HCT116 (cell line): Measurements from ENCODE around the gene DPP4. TPM values are rescaled to one million over a fixed set of nuclear protein-coding genes. Genes with fewer than 3 reads are reported as not detected.
A peak's percentile ranks its signal among the peaks of the same experiment; 100 is the strongest.
"Not testable (repeated sequence)": the region's sequence is repeated elsewhere in the genome, so short reads cannot be mapped to it uniquely, and the experiment has no call there.

Source experiments
- ATAC-seq: fragments of 200-7000 bp; cut with Tn5 transposase; 2 replicates; pipeline ENCODE4 v1.9.1; 2020; ENCODE audit warnings: mild to moderate bottlenecking, moderate library complexity
- BruUV-seq: library from RNA; stranded (reverse); fragments of 400-500 nt; replicated peaks from 2 replicates; lab custom pipeline; 2021; lab: Mats Ljungman, UMichigan
- CTCF ChIA-PET: fragments of 300-600 bp; sonication (Branson Sonifier 250); formaldehyde crosslinking; loops from one replicate; lab custom pipeline; 2021; ENCODE audit warnings: antibody characterized with exemption; lab: Charles Lee
- POLR2A ChIA-PET: fragments of 300-600, 350-600 bp; sonication (Branson Sonifier 250); formaldehyde crosslinking; loops from one replicate; lab custom pipeline; 2021; ENCODE audit warnings: antibody characterized with exemption; lab: Charles Lee
- RAD21 ChIA-PET, 2 experiments: fragments of 300-600 bp; sonication (Branson Sonifier 250); formaldehyde crosslinking; loops; one replicate each; lab custom pipeline; 2023; ENCODE audit warnings: low total read pairs in 2 of 2; ENCODE audit not compliant: uncharacterized antibody in 2 of 2, unreplicated experiment in 2 of 2, low non-redundant PET in 1 of 2; lab: Charles Lee
- DNase-seq: peaks from one replicate; pipeline ENCODE4 v3.0.0-alpha.2; 2010; ENCODE audit warnings: low read depth, low spot score
- H2AFZ ChIP-seq: fragments of 200-600 bp; shearing (Covaris generic), sonication (generic); 2 replicates; pipeline ENCODE4 v1.6.1; 2017; ENCODE audit warnings: low read depth, mixed run types, mixed read lengths, antibody characterized with exemption, low read length; ENCODE audit not compliant: poor library complexity, severe bottlenecking
- H3K27ac ChIP-seq: 2 replicates; pipeline ENCODE4 v1.5.1; 2012; ENCODE audit warnings: low read depth, low read length
- H3K27me3 ChIP-seq: fragments of 200-600 bp; sonication (generic); 2 replicates; pipeline ENCODE4 v1.6.1; 2016; ENCODE audit warnings: mixed run types, low read length, mixed read lengths; ENCODE audit not compliant: insufficient read depth
- H3K36me3 ChIP-seq, 2 experiments: fragments of 200-500 bp in 1 of 2; fragments of 200-600 bp in 1 of 2; sonication (Bioruptor generic) in 1 of 2; sonication (generic) in 1 of 2; 2 replicates each; pipeline versions ENCODE4 v1.5.1 to v1.6.1; 2014 to 2016; ENCODE audit warnings: low read length in 2 of 2, inconsistent platforms in 1 of 2, mixed read lengths in 1 of 2, mixed run types in 1 of 2; ENCODE audit not compliant: insufficient read depth in 2 of 2, control insufficient read depth in 1 of 2
- H3K4me1 ChIP-seq, 2 experiments: fragments of 200-600 bp in 1 of 2; sonication (generic) in 1 of 2; 2 replicates each; pipeline versions ENCODE4 v1.5.1 to v1.6.1; 2012 to 2017; ENCODE audit warnings: low read length in 2 of 2, inconsistent platforms in 1 of 2, mild to moderate bottlenecking in 1 of 2, mixed read lengths in 1 of 2, mixed run types in 1 of 2, moderate library complexity in 1 of 2; ENCODE audit not compliant: insufficient read depth in 2 of 2, control insufficient read depth in 1 of 2
- H3K4me2 ChIP-seq: fragments of 200-600 bp; sonication (generic); 2 replicates; pipeline ENCODE4 v1.6.1; 2017; ENCODE audit warnings: mixed run types, low read length, mixed read lengths
- H3K4me3 ChIP-seq, 2 experiments: fragments of 200-600 bp in 1 of 2; sonication (generic) in 1 of 2; replicated peaks in 1 of 2; 2 replicates each; pipeline ENCODE4 v1.5.1; 2011 to 2016; ENCODE audit warnings: low read length in 2 of 2, control low read depth in 1 of 2, low read depth in 1 of 2, mild to moderate bottlenecking in 1 of 2, mixed read lengths in 1 of 2, mixed run types in 1 of 2
- H3K79me2 ChIP-seq: fragments of 200-600 bp; sonication (generic); 2 replicates; pipeline ENCODE4 v1.6.1; 2017; ENCODE audit warnings: mild to moderate bottlenecking, mixed run types, low read length, moderate library complexity, mixed read lengths; ENCODE audit not compliant: insufficient read depth
- H3K9ac ChIP-seq: fragments of 200-600 bp; sonication (generic); 2 replicates; pipeline ENCODE4 v1.6.1; 2016; ENCODE audit warnings: low read length, mixed read lengths
- H3K9me2 ChIP-seq: fragments of 200-600 bp; sonication (generic), shearing (Covaris generic); 2 replicates; pipeline ENCODE4 v1.6.1; 2017; ENCODE audit warnings: mixed run types, mild to moderate bottlenecking, moderate library complexity; ENCODE audit not compliant: insufficient read depth
- H3K9me3 ChIP-seq, 2 experiments: fragments of 200-500 bp in 1 of 2; fragments of 200-600 bp in 1 of 2; sonication (Bioruptor generic) in 1 of 2; sonication (generic) in 1 of 2; 2 replicates each; pipeline ENCODE4 v1.6.1; 2014 to 2017; ENCODE audit warnings: low read length in 2 of 2, mixed read lengths in 2 of 2, inconsistent platforms in 1 of 2, low read depth in 1 of 2, mild to moderate bottlenecking in 1 of 2, mixed run types in 1 of 2, moderate library complexity in 1 of 2; ENCODE audit not compliant: control insufficient read depth in 1 of 2, insufficient read depth in 1 of 2
- H4K20me1 ChIP-seq: fragments of 200-600 bp; sonication (generic), shearing (Covaris generic); 2 replicates; pipeline ENCODE4 v1.6.1; 2017; ENCODE audit warnings: mixed run types, mild to moderate bottlenecking, moderate library complexity; ENCODE audit not compliant: insufficient read depth
- ELF1 ChIP-seq: IDR thresholded peaks from 2 replicates; pipeline ENCODE4 v1.6.1; 2012; ENCODE audit warnings: low read depth, borderline replicate concordance
- RAD21 ChIP-seq: IDR thresholded peaks from 2 replicates; pipeline ENCODE4 v1.6.1; 2012; ENCODE audit warnings: low read depth, mild to moderate bottlenecking
- ZFX ChIP-seq: fragments of 450-650 bp; IDR thresholded peaks from 2 replicates; pipeline ENCODE4 v1.6.1; 2017
- intact Hi-C: fragments of 100-400 bp; cut with micrococcal nuclease; formaldehyde crosslinking; loops from 2 replicates; pipeline ENCODE4 v1.10.0; 2022
- total RNA-seq: library from RNA; stranded (reverse); gene quantifications from one replicate; pipeline ENCODE4 v1.2.1, GENCODE V29; 2021; ENCODE audit not compliant: unreplicated experiment
- TF ChIP-seq, protein P1 (sequence below): IDR thresholded peaks from 2 replicates; pipeline ENCODE4 v1.6.1; 2012
- TF ChIP-seq, protein P2 (sequence below): IDR thresholded peaks from 2 replicates; pipeline ENCODE4 v1.6.1; 2011; ENCODE audit warnings: mild to moderate bottlenecking, low read length, moderate library complexity; ENCODE audit not compliant: insufficient replicate concordance; ENCODE audit errors: extremely low read depth

Gene DPP4
- total RNA-seq, 1 experiment from 2014 or later = 3.6 TPM

DNA sequence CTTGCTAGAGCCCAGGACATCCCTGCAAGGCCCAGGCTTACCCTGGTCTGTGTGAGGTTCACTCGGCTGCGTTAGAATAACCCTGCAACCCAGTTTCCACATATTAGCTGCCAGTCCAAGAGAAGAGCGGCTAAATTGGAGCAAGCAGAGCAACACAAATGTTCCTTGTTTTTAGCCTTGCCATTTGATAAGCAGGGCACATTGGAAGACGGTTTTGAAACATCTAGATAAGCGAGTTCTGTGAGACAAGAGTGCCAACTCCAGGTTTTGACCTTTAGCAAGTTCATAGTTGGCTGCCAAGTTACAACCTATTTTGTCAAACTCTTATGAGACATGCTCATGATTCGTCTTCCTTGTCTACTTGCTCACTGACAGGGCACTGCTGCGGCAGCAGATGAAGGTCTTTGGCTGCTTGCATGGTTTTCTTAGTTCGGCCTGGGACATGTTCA, 23.5 kb downstream of the DPP4 start:
- intact Hi-C loops = no loop called here
- H3K9me3 ChIP-seq = no peaks in the 10 kb centered on the region

GRCh38 chr2:162049089-162049488, 24.9 kb downstream of the DPP4 start:
- H3K27ac ChIP-seq, H3K36me3 ChIP-seq, H3K4me2 ChIP-seq, H3K27me3 ChIP-seq, intact Hi-C loops, H3K9ac ChIP-seq, H3K79me2 ChIP-seq, H3K9me2 ChIP-seq, BruUV-seq, H3K4me1 ChIP-seq, H3K4me3 ChIP-seq, POLR2A ChIA-PET, H4K20me1 ChIP-seq, RAD21 ChIA-PET, ATAC-seq, DNase-seq, H2AFZ ChIP-seq, CTCF ChIA-PET, H3K9me3 ChIP-seq: not testable (repeated sequence)

More for the DNA sequence above, 23.5 kb downstream of the DPP4 start:
- no peaks in the 10 kb centered on the region for H4K20me1 ChIP-seq
- no peaks in the 10 kb centered on the region for H3K79me2 ChIP-seq
- CTCF ChIA-PET = no interaction called here
- no peak for DNase-seq
- TF ChIP-seq ZFX (0 out of 2 replicates have a peak, but pooled peaks have one; percentile 12), ELF1 (no peak)
- TF ChIP-seq, all 23 proteins: peak for 1
- ChIA-PET RAD21 (no interaction called here), POLR2A (no interaction called here)
- H3K27ac ChIP-seq = no peak overlapping the region
- no peak overlapping the region for H2AFZ ChIP-seq
- no peaks in the 10 kb centered on the region for H3K27me3 ChIP-seq
- BruUV-seq = no TSS peak
- H3K4me2 ChIP-seq = no peak overlapping the region
- ATAC-seq = no peak
- H3K36me3 ChIP-seq = no peaks in the 10 kb centered on the region
- no peak overlapping the region for H3K9ac ChIP-seq
- H3K9me2 ChIP-seq = no peaks in the 10 kb centered on the region; the same call in 1 of the 2 replicates
- H3K4me3 ChIP-seq = no peak overlapping the region
- peaks cover 0 to 2% of the 10 kb centered on the region in 2 experiments; a peak in 1 of 4 replicates for H3K4me1 ChIP-seq

DNA sequence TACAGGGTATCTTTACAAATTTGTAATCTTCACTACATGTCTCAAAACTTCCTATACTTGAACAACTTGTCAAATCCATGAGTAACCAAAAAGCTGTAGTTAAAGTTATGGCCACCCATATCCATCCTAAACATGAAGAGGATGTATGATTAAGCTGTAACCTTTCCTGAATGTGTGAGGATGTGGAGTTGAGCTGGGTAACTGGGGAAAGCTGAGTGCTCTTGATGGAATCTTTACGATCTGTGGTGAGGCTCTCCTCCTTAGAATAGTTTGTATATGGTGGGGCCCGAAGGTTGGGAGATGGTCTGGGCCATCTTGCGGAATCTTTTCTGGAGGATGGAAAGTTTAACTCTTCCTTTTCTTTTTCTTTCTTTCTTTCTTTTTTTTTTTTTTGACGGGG, 29.4 kb downstream of the DPP4 start:
- POLR2A ChIA-PET = no interaction called here
- no TSS peak for BruUV-seq
- no peaks in the 10 kb centered on the region for H3K36me3 ChIP-seq

More for the DNA sequence above, 29.4 kb downstream of the DPP4 start:
- H4K20me1 ChIP-seq = no peaks in the 10 kb centered on the region
- RAD21 ChIA-PET = no interaction called here
- no peak for TF ChIP-seq RAD21
- TF ChIP-seq, protein P1, sequence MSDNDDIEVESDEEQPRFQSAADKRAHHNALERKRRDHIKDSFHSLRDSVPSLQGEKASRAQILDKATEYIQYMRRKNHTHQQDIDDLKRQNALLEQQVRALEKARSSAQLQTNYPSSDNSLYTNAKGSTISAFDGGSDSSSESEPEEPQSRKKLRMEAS = no peak
- TF ChIP-seq, protein P2, sequence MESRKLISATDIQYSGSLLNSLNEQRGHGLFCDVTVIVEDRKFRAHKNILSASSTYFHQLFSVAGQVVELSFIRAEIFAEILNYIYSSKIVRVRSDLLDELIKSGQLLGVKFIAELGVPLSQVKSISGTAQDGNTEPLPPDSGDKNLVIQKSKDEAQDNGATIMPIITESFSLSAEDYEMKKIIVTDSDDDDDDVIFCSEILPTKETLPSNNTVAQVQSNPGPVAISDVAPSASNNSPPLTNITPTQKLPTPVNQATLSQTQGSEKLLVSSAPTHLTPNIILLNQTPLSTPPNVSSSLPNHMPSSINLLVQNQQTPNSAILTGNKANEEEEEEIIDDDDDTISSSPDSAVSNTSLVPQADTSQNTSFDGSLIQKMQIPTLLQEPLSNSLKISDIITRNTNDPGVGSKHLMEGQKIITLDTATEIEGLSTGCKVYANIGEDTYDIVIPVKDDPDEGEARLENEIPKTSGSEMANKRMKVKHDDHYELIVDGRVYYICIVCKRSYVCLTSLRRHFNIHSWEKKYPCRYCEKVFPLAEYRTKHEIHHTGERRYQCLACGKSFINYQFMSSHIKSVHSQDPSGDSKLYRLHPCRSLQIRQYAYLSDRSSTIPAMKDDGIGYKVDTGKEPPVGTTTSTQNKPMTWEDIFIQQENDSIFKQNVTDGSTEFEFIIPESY = no peak
- TF ChIP-seq, all 23 proteins: peak for 0
- Histone ChIP-seq H3K9me2 (no peaks in the 10 kb centered on the region), H3K9ac (no peak overlapping the region), H3K4me3 (no peak overlapping the region), H3K4me1 (no peaks in the 10 kb centered on the region), H3K27me3 (no peaks in the 10 kb centered on the region), H3K27ac (no peak overlapping the region), H3K79me2 (no peaks in the 10 kb centered on the region), H2AFZ (no peak overlapping the region), H3K9me3 (no peaks in the 10 kb centered on the region), H3K4me2 (no peak overlapping the region)
- intact Hi-C loops = no loop called here
- no peak for DNase-seq
- CTCF ChIA-PET = no interaction called here
- ATAC-seq = no peak
